Mammary microvascular endothelial cell (primary cell): ENCODE results near the gene FAM171A1. TPM values are rescaled to one million over a fixed set of nuclear protein-coding genes. Genes with fewer than 3 reads are reported as not detected.

Source experiments
- total RNA-seq: library from RNA; depleted of rRNA; stranded (reverse); fragments of >200 nt; gene quantifications from 2 replicates; pipeline ENCODE4 v1.2.3, GENCODE V29; 2015

FAM171A1 gene
- 77.0 and 80.1 TPM in 2 replicates for total RNA-seq

DNA sequence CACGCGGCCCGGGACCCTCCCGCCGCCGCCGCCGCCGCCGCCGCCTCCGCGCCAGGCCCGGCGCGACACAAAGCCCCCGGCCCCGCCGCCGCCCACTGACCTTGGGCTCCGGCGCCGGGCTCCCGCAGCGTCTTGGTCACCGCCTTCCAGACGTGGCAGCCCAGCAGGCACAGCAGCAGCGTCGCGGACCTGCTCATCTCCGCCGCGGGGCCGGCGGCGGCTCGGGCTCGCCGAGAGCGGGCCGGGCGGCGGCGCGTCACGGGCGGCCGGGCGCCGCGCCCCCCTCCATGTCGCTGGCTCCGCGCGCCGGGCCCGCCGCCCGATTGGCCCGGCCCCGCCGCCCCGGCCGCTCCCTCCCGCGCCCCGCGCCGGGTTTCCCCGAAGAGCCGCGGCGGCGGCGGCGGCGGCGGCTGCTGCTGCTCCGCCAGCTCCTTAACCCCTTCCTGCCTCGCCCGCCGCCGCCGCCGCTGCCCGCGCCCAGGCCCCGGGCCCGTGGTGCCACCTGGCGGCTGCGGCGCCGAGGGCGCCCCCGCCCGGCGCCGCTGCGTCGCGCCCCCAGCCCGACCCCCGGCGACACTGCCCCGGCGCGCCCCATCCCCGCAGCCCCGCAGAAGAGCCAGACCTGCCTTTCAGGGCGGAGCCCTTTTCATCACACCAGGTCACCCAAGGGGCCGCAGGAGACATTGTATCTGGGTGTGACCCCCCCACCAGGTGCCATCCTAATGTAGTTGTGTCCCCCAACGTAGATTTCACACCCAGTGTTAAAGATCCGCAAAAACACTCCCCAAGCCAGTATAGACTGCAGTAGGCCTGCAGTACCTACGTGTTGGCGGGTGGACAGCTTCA is at the start of gene FAM171A1:
TSS of gene FAM171A1 (minus strand) at position 434 of the 846 bp plus-strand sequence. CDS start at position 197, 237 bp downstream.

DNA sequence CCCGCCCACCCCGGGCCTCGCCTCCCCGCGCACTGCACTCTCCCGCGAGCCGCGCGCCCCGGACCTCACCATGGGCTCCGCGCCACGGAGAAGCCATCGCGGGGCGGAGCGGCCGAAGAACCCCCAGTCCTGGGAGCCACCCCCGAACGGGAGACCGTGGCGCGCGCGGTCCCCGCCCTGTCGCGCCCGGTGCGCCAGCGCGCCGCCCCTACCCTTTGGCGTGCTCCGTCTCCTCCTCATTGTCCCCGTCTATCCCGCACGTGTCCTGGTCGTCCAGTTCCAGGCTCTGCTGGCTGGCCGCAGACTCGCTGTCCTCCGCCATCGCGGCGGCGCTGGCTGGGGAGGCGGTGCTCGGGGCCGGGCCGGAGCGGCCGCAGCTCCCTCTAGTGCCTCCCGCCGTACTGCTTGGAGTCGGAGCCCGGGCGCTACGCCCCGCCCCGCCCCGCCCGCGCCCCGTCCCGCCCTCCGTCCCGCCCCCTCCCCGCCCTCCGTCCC is 202.8 kb downstream of the FAM171A1 start, which contains the start of gene NMT2:
TSS of gene NMT2 (minus strand) at position 403 of the 495 bp plus-strand sequence. CDS start at position 322, 81 bp downstream.

Other genes with a start within 250 kb of the FAM171A1 start
- gene NMT2, start 202.6 kb downstream of the FAM171A1 start, total RNA-seq = 220 and 224 TPM in 2 replicates